ENCODE measurements around the gene TMEM169. TPM values are rescaled to one million over a fixed set of nuclear protein-coding genes. Genes with fewer than 3 reads are reported as not detected.

Gene TMEM169
- total and polyA plus RNA-seq, 2 of the 13 experiments (the other 11 are each of a cell fraction or from before 2014, with no cell fraction given): 1.5 to 4.5 TPM

GRCh38 chr2:216109962-216110614, 28.4 kb downstream of the TMEM169 start (continued):
- TF ChIP-seq RNF219 (CRISPR knock-in tag; IDR thresholded peaks at IDR 0.05): no peak
- no peak for TF ChIP-seq ARHGAP35 (CRISPR knock-in tag; IDR thresholded peaks at IDR 0.05; ENCODE audit: borderline replicate concordance)
- TF ChIP-seq ZFP36L2 (CRISPR knock-in tag; IDR thresholded peaks at IDR 0.05): 0 out of 2 replicates have a peak, but pooled peaks have one; percentile 19
- peak; percentile 54; the same call in 1 of the 2 replicates for TF ChIP-seq ZNF362 (CRISPR knock-in tag; IDR thresholded peaks at IDR 0.05; ENCODE audit: borderline replicate concordance)
- no peak for TF ChIP-seq ERF (CRISPR knock-in tag; IDR thresholded peaks at IDR 0.05)
- TF ChIP-seq ZNF503 (CRISPR knock-in tag; IDR thresholded peaks at IDR 0.05): 0 out of 2 replicates have a peak, but pooled peaks have one; percentile 41
- TF ChIP-seq SMC3 (IDR thresholded peaks at IDR 0.05; ENCODE audit: low read length): peak; percentile 10; the same call in 1 of the 2 replicates
- TF ChIP-seq RAD21 (CRISPR knock-in tag; IDR thresholded peaks at IDR 0.05): 0 out of 2 replicates have a peak, but pooled peaks have one; percentile 15
- TF ChIP-seq NFE2L1 (CRISPR knock-in tag; IDR thresholded peaks at IDR 0.05; ENCODE audit: borderline replicate concordance): no peak
